GM10847 (cell line): ENCODE measurements around the gene SOS1.

Source experiments
- POLR2A ChIP-seq: IDR thresholded peaks from 2 replicates; pipeline ENCODE4 v1.6.1; 2011; ENCODE audit not compliant: insufficient read length; ENCODE audit errors: extremely low read depth

Gene SOS1

GRCh38 chr2:39091063-39091462 is 29.8 kb downstream of the SOS1 start:
- no peak for TF ChIP-seq POLR2A

- TF ChIP-seq POLR2A: no peak
Measured at GRCh38 chr2:39080152-39080551, 40.7 kb downstream of the SOS1 start.

GRCh38 chr2:39069890-39070465 is 50.9 kb downstream of the SOS1 start:
- no peak for TF ChIP-seq POLR2A

GRCh38 chr2:39069136-39069515 is 51.7 kb downstream of the SOS1 start:
- TF ChIP-seq POLR2A: no peak

- TF ChIP-seq POLR2A: no peak
Measured at GRCh38 chr2:39068299-39069135, 52.3 kb downstream of the SOS1 start.

GRCh38 chr2:39065616-39066015 is 55.2 kb downstream of the SOS1 start:
- no peak for TF ChIP-seq POLR2A

GRCh38 chr2:39062320-39062719 is 58.5 kb downstream of the SOS1 start:
- TF ChIP-seq POLR2A: no peak

- TF ChIP-seq POLR2A: no peak
Measured at GRCh38 chr2:39061280-39061679, 59.6 kb downstream of the SOS1 start.

- no peak for TF ChIP-seq POLR2A
Measured at GRCh38 chr2:39059366-39059952, 61.4 kb downstream of the SOS1 start.

- no peak for TF ChIP-seq POLR2A
Measured at GRCh38 chr2:39058101-39058500, 62.8 kb downstream of the SOS1 start.

GRCh38 chr2:39050109-39050508 is 70.7 kb downstream of the SOS1 start:
- TF ChIP-seq POLR2A: no peak

GRCh38 chr2:39039072-39039471 is 81.8 kb downstream of the SOS1 start:
- no peak for TF ChIP-seq POLR2A

- TF ChIP-seq POLR2A: no peak
Measured at GRCh38 chr2:39033980-39034379, 86.9 kb downstream of the SOS1 start.

GRCh38 chr2:39027421-39027820 is 93.4 kb downstream of the SOS1 start:
- TF ChIP-seq POLR2A: no peak

GRCh38 chr2:39024833-39025232 is 96.0 kb downstream of the SOS1 start:
- TF ChIP-seq POLR2A: no peak

GRCh38 chr2:39023649-39024048 is 97.2 kb downstream of the SOS1 start:
- no peak for TF ChIP-seq POLR2A
